Liver (tissue), 3 donors: Measurements from ENCODE around the gene TYRO3.

Experiments used
- GABPA ChIP-seq, 2 donors: IDR thresholded peaks in 1 of 2; conservative IDR thresholded peaks in 1 of 2; 2 replicates each; pipeline ENCODE4 v1.6.1; 2016; ENCODE audit warnings: antibody characterized with exemption in 2 of 2, mild to moderate bottlenecking in 1 of 2, moderate library complexity in 1 of 2
- JUND ChIP-seq, 2 donors: IDR thresholded peaks; 2 replicates each; pipeline ENCODE4 v1.6.1; 2016; ENCODE audit warnings: antibody characterized with exemption in 2 of 2
- NR2F2 ChIP-seq: IDR thresholded peaks from 2 replicates; pipeline ENCODE4 v1.6.1; 2016; ENCODE audit warnings: antibody characterized with exemption
- RAD21 ChIP-seq, 2 donors: IDR thresholded peaks; 2 replicates each; pipeline ENCODE4 v1.6.1; 2016; ENCODE audit warnings: antibody characterized with exemption in 2 of 2, mild to moderate bottlenecking in 2 of 2
- TAF1 ChIP-seq: conservative IDR thresholded peaks from 2 replicates; pipeline ENCODE4 v1.6.1; 2016; ENCODE audit warnings: antibody characterized with exemption, mild to moderate bottlenecking
- TF ChIP-seq, protein P1 (sequence below): fragments of 150-350 bp; IDR thresholded peaks from 2 replicates; pipeline ENCODE4 v1.5.1; 2017; ENCODE audit warnings: improper control_type of control experiment, low read depth, low read length; ENCODE audit not compliant: missing input control
- TF ChIP-seq, protein P2 (sequence below): IDR thresholded peaks from 2 replicates; pipeline ENCODE4 v1.6.1; 2016; ENCODE audit warnings: antibody characterized with exemption, mild to moderate bottlenecking
- TF ChIP-seq, protein P3 (sequence below): IDR thresholded peaks from 2 replicates; pipeline ENCODE4 v1.6.1; 2016; ENCODE audit warnings: antibody characterized with exemption
- TF ChIP-seq, protein P4 (sequence below): IDR thresholded peaks from 2 replicates; pipeline ENCODE4 v1.6.1; 2016; ENCODE audit warnings: antibody characterized with exemption
- donor health status: healthy.
- donor health status: healthy.

DNA sequence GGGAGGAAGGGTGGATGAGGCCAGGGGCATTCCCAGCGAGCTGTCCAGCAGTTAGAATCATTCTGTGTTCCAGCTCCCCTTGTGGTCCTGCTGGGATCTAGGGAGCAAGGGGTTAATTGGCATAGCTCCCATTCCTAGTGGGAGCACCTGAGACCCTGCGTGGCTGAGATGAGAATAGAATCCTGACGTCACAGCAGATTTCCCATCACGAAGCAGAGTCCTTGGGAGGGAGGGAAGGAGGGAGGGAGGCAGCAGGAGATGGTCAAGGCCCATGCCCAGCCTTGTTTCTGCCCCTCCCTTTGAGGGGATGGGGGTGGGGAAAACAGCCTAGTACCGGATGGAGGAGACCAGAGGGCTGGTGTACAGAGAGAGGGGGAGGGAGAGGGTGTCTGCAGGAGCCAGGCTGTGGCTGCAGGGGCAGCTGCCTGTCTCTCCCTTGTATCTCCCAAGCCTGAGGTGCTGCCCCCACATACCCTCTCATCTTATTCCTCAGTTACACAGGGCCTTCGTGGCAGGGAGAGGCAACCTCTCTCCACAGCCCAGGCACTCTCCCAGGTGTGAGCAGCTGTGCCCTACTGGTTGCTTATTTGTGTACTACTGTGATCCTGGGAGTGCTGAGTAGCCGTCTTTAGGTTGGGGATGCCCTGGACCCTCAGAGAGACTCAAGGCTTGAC lies 5.4 kb downstream of the TYRO3 start:
- TF ChIP-seq, protein P1, sequence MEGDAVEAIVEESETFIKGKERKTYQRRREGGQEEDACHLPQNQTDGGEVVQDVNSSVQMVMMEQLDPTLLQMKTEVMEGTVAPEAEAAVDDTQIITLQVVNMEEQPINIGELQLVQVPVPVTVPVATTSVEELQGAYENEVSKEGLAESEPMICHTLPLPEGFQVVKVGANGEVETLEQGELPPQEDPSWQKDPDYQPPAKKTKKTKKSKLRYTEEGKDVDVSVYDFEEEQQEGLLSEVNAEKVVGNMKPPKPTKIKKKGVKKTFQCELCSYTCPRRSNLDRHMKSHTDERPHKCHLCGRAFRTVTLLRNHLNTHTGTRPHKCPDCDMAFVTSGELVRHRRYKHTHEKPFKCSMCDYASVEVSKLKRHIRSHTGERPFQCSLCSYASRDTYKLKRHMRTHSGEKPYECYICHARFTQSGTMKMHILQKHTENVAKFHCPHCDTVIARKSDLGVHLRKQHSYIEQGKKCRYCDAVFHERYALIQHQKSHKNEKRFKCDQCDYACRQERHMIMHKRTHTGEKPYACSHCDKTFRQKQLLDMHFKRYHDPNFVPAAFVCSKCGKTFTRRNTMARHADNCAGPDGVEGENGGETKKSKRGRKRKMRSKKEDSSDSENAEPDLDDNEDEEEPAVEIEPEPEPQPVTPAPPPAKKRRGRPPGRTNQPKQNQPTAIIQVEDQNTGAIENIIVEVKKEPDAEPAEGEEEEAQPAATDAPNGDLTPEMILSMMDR = no peak
- no peak for TF ChIP-seq TAF1
- TF ChIP-seq, protein P2, sequence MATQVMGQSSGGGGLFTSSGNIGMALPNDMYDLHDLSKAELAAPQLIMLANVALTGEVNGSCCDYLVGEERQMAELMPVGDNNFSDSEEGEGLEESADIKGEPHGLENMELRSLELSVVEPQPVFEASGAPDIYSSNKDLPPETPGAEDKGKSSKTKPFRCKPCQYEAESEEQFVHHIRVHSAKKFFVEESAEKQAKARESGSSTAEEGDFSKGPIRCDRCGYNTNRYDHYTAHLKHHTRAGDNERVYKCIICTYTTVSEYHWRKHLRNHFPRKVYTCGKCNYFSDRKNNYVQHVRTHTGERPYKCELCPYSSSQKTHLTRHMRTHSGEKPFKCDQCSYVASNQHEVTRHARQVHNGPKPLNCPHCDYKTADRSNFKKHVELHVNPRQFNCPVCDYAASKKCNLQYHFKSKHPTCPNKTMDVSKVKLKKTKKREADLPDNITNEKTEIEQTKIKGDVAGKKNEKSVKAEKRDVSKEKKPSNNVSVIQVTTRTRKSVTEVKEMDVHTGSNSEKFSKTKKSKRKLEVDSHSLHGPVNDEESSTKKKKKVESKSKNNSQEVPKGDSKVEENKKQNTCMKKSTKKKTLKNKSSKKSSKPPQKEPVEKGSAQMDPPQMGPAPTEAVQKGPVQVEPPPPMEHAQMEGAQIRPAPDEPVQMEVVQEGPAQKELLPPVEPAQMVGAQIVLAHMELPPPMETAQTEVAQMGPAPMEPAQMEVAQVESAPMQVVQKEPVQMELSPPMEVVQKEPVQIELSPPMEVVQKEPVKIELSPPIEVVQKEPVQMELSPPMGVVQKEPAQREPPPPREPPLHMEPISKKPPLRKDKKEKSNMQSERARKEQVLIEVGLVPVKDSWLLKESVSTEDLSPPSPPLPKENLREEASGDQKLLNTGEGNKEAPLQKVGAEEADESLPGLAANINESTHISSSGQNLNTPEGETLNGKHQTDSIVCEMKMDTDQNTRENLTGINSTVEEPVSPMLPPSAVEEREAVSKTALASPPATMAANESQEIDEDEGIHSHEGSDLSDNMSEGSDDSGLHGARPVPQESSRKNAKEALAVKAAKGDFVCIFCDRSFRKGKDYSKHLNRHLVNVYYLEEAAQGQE = no peak
- TF ChIP-seq, protein P3, sequence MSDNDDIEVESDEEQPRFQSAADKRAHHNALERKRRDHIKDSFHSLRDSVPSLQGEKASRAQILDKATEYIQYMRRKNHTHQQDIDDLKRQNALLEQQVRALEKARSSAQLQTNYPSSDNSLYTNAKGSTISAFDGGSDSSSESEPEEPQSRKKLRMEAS = no peak
- TF ChIP-seq GABPA (IDR thresholded peaks at IDR 0.05 in 1 of 2, conservative IDR thresholded peaks at IDR 0.05 in 1 of 2) = no peak
- TF ChIP-seq, protein P4, sequence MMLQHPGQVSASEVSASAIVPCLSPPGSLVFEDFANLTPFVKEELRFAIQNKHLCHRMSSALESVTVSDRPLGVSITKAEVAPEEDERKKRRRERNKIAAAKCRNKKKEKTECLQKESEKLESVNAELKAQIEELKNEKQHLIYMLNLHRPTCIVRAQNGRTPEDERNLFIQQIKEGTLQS = no peak
- no peak for TF ChIP-seq NR2F2
- no peak for TF ChIP-seq JUND (IDR thresholded peaks at IDR 0.05)
- no peak for TF ChIP-seq RAD21 (IDR thresholded peaks at IDR 0.05)
